ENCODE results near the gene TMEM40. TPM values are rescaled to one million over a fixed set of nuclear protein-coding genes. Genes with fewer than 3 reads are reported as not detected.

Gene TMEM40
- total and polyA plus RNA-seq, 2 of the 13 experiments (the other 11 are each of a cell fraction or from before 2014, with no cell fraction given) = 0.16 TPM; not detected in 1

DNA sequence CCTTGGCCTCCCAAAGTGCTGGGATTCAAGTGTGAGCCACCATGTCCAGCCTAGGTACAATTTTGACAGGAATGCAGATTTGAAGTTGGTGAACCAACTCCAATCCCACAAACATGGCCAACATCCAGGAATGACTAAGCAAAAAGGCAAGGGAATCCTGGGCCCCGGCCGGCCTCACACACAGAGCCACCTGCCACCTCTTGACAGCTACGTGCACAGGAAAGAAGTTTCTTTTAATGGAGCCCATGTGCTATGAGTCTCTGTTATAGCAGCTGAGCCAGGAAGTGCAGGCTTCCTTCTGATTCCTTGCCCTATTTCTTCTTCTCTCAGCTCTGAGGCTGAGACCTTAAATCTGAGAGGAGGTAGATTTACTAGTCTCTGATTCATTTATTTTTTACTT, 8.8 kb downstream of the TMEM40 start (continued):
- TF ChIP-seq, protein P1, sequence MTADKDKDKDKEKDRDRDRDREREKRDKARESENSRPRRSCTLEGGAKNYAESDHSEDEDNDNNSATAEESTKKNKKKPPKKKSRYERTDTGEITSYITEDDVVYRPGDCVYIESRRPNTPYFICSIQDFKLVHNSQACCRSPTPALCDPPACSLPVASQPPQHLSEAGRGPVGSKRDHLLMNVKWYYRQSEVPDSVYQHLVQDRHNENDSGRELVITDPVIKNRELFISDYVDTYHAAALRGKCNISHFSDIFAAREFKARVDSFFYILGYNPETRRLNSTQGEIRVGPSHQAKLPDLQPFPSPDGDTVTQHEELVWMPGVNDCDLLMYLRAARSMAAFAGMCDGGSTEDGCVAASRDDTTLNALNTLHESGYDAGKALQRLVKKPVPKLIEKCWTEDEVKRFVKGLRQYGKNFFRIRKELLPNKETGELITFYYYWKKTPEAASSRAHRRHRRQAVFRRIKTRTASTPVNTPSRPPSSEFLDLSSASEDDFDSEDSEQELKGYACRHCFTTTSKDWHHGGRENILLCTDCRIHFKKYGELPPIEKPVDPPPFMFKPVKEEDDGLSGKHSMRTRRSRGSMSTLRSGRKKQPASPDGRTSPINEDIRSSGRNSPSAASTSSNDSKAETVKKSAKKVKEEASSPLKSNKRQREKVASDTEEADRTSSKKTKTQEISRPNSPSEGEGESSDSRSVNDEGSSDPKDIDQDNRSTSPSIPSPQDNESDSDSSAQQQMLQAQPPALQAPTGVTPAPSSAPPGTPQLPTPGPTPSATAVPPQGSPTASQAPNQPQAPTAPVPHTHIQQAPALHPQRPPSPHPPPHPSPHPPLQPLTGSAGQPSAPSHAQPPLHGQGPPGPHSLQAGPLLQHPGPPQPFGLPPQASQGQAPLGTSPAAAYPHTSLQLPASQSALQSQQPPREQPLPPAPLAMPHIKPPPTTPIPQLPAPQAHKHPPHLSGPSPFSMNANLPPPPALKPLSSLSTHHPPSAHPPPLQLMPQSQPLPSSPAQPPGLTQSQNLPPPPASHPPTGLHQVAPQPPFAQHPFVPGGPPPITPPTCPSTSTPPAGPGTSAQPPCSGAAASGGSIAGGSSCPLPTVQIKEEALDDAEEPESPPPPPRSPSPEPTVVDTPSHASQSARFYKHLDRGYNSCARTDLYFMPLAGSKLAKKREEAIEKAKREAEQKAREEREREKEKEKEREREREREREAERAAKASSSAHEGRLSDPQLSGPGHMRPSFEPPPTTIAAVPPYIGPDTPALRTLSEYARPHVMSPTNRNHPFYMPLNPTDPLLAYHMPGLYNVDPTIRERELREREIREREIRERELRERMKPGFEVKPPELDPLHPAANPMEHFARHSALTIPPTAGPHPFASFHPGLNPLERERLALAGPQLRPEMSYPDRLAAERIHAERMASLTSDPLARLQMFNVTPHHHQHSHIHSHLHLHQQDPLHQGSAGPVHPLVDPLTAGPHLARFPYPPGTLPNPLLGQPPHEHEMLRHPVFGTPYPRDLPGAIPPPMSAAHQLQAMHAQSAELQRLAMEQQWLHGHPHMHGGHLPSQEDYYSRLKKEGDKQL (CRISPR knock-in tag; IDR thresholded peaks at IDR 0.05; ENCODE audit: low read depth) = no peak

GRCh38 chr3:12748477-12748876, 10.6 kb downstream of the TMEM40 start:
- in situ Hi-C loops (cut with HindIII; ENCODE audit: extremely low pct_ligation_motif_present, low pct_unique_long_range_greater_than_20kb) = no loop called here

More at GRCh38 chr3:12748477-12748876, 10.6 kb downstream of the TMEM40 start:
- no peaks in the 10 kb centered on the region for H4K20me1 ChIP-seq (ENCODE audit: insufficient read depth, low read length)
- no peak for FAIRE-seq
- H3K9ac ChIP-seq (ENCODE audit: insufficient read depth, low read depth, low read length) = no peak overlapping the region
- H3K4me2 ChIP-seq (ENCODE audit: low read depth, low read length) = no peak overlapping the region
- no peak overlapping the region for H3K4me3 ChIP-seq (replicated peaks in 1 of 3; ENCODE audit: insufficient read depth in 1 of 3, low read depth in 2 of 3, low read length in 3 of 3)
- no peak for TF ChIP-seq TGIF2 (CRISPR knock-in tag; IDR thresholded peaks at IDR 0.05)
- no peak for TF ChIP-seq ZNF432 (CRISPR knock-in tag; IDR thresholded peaks at IDR 0.05; ENCODE audit: borderline replicate concordance)
- H3K36me3 ChIP-seq (replicated peaks in 1 of 2; ENCODE audit: control insufficient read depth in 1 of 2, insufficient read depth in 2 of 2, low read length in 2 of 2) = no peaks in the 10 kb centered on the region
- no peaks in the 10 kb centered on the region for H3K79me2 ChIP-seq (ENCODE audit: insufficient read depth, low read length)
- CTCF ChIA-PET (ENCODE audit: low intra/inter-chr PET ratio, low total read pairs) = no interaction called here
- H2AFZ ChIP-seq (ENCODE audit: low read length) = no peak overlapping the region
- BruUV-seq (replicated peaks) = no TSS peak
- peaks cover 0 to 11% of the 10 kb centered on the region in 2 experiments; a peak in 2 of 5 replicates for H3K27me3 ChIP-seq (ENCODE audit: control insufficient read depth in 1 of 2, insufficient read depth in 2 of 2, low read length in 2 of 2)
- no peak overlapping the region for H3K27ac ChIP-seq (ENCODE audit: extremely low read length, insufficient read depth, low read length)
- H3K9me3 ChIP-seq (ENCODE audit: low read length) = no peaks in the 10 kb centered on the region
- POLR2A ChIA-PET = no interaction called here
- ATAC-seq = no peak
- intact Hi-C loops (cut with micrococcal nuclease; ENCODE audit: unreplicated experiment) = no loop called here
- WGBS (ENCODE audit: low lambda C conversion rate) = 73% methylated on average over 5 of the region's 5 CpGs
- DNase-seq (ENCODE audit: low spot score) = no peak
- H3K4me1 ChIP-seq (ENCODE audit: insufficient read depth, low read length) = peaks cover 25% of the 10 kb centered on the region
